Posterior cingulate gyrus (tissue), 11 donors: Measurements from ENCODE around the gene ZNF615.
"Not testable (repeated sequence)": the region's sequence is repeated elsewhere in the genome, so short reads cannot be mapped to it uniquely, and the experiment has no call there.

Experiments used
- DNase-seq, 10 donors: peaks; one replicate each; pipeline versions ENCODE4 v3.0.0 to v3.0.0-alpha.2; 2020 to 2021; ENCODE audit warnings: mixed read lengths in 3 of 10
- intact Hi-C: fragments of 100-400 bp; cut with DNase I; formaldehyde crosslinking; loops from one replicate; pipeline ENCODE4 v1.15.1; 2023

Gene ZNF615

GRCh38 chr19:52007806-52008557 lies at the start of gene ZNF615:
TSS of gene ZNF615 (minus strand) at chr19:52008211. CDS start at chr19:52003711, 4,500 bp downstream.
- intact Hi-C loops = loop anchor here (5.0 kb wide), 1 partner anchor 39 kb away; the partner anchor contains the start of gene ZNF432
- DNase-seq = peak; percentile 89 to 99 (median 94)

DNA sequence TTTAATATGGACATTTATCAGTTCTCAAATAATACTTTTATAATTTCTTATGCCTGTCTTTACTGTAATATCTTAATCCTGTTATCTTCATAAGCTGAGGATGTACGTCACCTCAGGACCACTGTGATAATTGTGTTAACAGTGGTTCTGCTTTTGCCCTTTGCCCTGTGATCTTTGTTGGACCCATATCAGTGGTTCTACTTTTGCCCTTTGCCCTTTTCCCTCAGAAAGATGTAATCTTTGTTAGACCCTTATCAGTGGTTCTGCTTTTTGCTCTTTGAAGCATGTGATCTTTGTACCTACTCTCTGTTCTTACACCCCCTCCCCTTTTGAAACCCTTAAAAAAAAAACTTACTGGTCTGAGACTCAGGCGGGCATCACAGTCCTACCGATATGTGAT lies 48.5 kb upstream of the ZNF615 start:
- intact Hi-C loops, DNase-seq: not testable (repeated sequence)

DNA sequence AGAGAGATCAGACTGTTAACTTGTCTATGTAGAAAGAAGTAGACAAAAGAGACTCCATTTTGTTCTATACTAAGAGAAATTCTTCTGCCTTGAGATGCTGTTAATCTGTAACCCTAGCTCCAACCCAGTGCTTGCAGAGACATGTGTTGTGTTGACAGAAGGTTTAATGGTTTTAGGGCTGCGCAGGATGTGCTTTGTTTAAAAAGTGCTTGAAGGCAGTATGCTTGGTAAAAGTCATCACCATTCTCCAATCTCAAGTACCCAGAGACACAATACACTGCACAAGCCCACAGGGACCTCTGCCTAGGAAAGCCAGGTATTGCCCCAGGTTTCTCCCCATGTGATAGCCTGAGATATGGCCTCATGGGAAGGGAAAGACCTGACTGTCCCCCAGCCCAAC lies 43.7 kb upstream of the ZNF615 start:
- DNase-seq = not testable (repeated sequence)

GRCh38 chr19:52048555-52049501 lies 40.8 kb upstream of the ZNF615 start, which contains the start of gene ZNF432:
TSS of gene ZNF432 (minus strand) at chr19:52048838. CDS start at chr19:52046868, 1,970 bp downstream.
- intact Hi-C loops = loop anchor here (1.0 to 5.0 kb wide), 4 partner anchors 21 to 122 kb away; partner anchors contain the start of genes ZNF350, ZNF613, ZNF614 and ZNF615
- peak; percentile 88 to 99 (median 90) for DNase-seq

More for the DNA sequence above, 43.7 kb upstream of the ZNF615 start:
- intact Hi-C loops = not testable (repeated sequence)

GRCh38 chr19:52039169-52039568 lies 31.2 kb upstream of the ZNF615 start:
- no peak for DNase-seq
- intact Hi-C loops = no loop called here

GRCh38 chr19:52034051-52034728 lies 26.2 kb upstream of the ZNF615 start:
- DNase-seq = no peak
- intact Hi-C loops = no loop called here

DNA sequence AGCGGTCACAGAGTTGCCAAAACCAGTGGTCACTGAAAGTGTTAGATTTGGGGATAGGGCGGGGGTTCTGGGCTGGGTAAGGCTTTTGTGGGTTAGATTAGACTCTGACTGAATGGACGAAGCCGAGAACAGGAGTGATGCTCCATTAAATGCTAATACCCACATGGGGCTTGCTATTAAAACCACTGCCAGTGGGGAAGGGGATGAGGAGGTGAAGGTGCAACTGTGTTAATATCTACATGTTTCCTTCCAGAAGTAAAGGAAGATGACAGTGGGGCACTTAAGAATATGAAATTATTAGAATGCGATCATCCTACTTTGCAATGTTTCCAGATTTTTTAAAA lies 20.7 kb upstream of the ZNF615 start:
- no peak for DNase-seq
- intact Hi-C loops = loop anchor here (1.0 kb wide), 1 partner anchor 20 kb away; the partner anchor contains the start of gene ZNF432

GRCh38 chr19:52028027-52028779 lies 20.2 kb upstream of the ZNF615 start, which contains the start of gene ZNF614:
TSS of gene ZNF614 (minus strand) at chr19:52028379. CDS start at chr19:52025745, 2,634 bp downstream.
- DNase-seq = peak; percentile 82 to 98 (median 88)
- intact Hi-C loops = loop anchor here (1.0 kb wide), 1 partner anchor 20 kb away; the partner anchor contains the start of gene ZNF432

DNA sequence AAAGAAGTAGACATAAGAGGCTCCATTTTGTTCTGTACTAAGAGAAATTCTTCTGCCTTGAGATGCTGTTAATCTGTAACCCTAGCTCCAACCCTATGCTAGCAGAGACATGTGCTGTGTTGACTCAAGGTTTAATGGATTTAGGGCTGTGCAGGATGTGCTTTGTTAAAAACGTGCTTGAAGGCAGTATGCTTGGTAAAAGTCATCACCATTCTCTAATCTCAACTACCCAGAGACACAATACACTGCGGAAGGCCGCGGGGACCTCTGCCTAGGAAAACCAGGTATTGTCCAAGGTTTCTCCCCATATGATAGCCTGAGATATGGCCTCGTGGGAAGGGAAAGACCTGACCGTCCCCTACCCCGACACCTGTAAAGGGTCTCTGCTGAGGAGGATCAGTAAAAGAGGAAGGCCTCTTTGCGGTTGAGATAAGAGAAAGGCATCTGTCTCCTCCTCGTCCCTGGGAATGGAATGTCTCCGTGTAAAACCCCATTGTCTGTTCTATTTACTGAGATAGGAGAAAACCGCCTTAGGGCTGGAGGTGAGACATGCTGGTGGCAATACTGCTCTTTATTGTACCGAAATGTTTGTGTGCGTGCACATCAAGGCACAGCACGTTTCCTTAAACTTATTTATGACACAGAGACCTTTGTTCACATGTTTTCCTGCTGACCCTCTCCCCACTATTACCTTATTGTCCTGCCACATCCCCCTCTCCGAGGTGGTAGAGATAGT lies 18.4 kb upstream of the ZNF615 start:
- intact Hi-C loops, DNase-seq: not testable (repeated sequence)

GRCh38 chr19:52024478-52024877 lies 16.5 kb upstream of the ZNF615 start:
- intact Hi-C loops, DNase-seq: not testable (repeated sequence)

- peak in 1 of 10 donors; percentile 83 for DNase-seq
- intact Hi-C loops = no loop called here
Measured at GRCh38 chr19:52022193-52022592, 14.2 kb upstream of the ZNF615 start.

- intact Hi-C loops = no loop called here
- no peak for DNase-seq
Measured at GRCh38 chr19:52020506-52020905, 12.5 kb upstream of the ZNF615 start.

- intact Hi-C loops = no loop called here
- DNase-seq = no peak
Measured at GRCh38 chr19:52010674-52011073, 2.7 kb upstream of the ZNF615 start.

DNA sequence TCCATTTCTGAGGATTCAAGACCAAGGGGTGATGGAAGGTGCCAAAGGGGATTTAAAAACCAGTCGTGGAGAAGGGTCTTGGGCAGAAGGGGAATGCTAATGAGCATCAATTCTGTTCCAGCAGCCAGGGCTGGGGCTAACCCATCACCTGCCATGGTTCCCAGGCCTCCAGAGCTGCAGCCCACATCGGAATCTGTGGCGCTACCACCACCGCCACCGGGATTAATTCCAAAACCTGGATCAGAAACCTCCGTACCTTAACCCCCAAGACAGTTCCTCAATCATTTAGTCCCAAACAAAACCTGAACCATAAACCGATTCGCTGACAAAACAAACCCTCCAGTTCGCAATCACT lies 583 bp downstream of the ZNF615 start:
- intact Hi-C loops = loop anchor here (5.0 kb wide), 1 partner anchor 40 kb away; the partner anchor contains the start of gene ZNF432
- DNase-seq = peak in 3 of 10 donors; percentile 10 to 81 (median 73)

- intact Hi-C loops = no loop called here
Measured at GRCh38 chr19:51994048-51994644, 13.9 kb downstream of the ZNF615 start.

DNA sequence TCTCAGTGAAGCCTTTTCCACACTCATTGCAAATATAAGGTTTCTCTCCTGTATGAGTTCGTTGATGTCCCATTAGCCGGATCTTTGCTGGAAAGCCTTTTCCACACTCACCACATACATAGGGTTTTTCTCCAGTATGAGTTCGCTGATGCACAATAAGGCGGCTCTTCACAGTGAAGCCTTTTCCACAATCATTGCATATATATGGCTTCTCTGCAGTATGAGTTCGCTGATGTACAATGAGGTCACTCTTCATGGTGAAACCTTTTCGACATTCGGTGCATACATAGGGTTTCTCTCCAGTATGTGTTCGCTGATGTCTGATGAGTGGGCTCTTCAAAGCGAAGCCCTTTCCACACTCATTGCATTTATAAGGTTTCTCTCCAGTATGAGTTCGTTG lies 14.6 kb downstream of the ZNF615 start:
- DNase-seq = no peak
- intact Hi-C loops = no loop called here

More at GRCh38 chr19:51994048-51994644, 13.9 kb downstream of the ZNF615 start:
- DNase-seq = no peak

GRCh38 chr19:51986309-51987291 lies 21.4 kb downstream of the ZNF615 start, which contains the start of gene ZNF350:
TSS of gene ZNF350 (minus strand) at chr19:51986840. CDS start at chr19:51974360, 12,480 bp downstream.
- intact Hi-C loops = loop anchor here (1.0 to 10.0 kb wide), 3 partner anchors 62 to 99 kb away; partner anchors contain the start of genes ZNF577 and ZNF613
- peak; percentile 90 to 99 (median 96) for DNase-seq
